Ishikawa (cell line): Measurements from ENCODE around the gene GIGYF1.

Experiments used
- TCF12 ChIP-seq: IDR thresholded peaks from 2 replicates; pipeline ENCODE4 v1.6.1; 2012; ENCODE audit warnings: low read depth
- ZBTB7A ChIP-seq: IDR thresholded peaks from 2 replicates; pipeline ENCODE4 v1.6.1; 2012; ENCODE audit warnings: low read depth

DNA sequence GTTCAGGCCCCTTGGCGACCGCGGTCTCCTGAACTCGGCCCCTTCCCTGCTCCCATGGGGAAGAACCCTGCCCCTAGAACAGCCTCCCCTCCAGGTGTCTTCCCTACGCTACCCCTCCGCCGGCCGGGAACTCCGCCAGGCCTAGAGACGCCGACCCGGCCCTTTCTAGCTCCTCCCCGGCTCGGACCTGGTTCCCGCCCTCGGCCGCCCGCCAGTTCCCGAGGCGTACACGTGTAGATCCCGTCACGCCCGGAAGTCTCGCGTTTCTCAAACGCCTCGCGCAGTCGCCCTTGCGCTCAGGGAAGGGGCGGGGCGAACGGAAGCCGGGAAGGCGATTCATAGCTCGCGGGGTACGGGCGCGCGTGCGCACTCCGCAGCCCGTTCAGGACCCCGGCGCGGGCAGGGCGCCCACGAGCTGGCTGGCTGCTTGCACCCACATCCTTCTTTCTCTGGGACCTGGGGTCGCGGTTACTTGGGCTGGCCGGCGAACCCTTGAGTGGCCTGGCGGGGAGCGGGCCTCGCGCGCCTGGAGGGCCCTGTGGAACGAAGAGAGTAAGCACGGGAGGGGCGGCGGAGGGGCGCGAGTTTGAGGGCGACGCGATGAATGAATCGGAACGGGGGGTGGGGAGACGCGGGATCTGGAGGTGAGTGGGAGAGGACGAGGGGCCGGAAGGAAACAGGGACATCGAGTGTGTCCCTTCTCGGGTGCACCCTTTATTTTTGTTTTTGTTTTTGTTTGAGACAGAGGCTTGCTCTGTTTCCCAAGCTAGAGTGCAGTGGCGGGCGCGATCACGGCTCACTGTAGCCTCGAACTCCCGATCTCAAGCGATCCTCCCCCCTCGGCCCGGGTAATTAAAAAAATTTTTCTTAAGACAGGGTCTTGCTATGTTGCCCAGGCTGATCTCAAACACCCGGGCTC lies 12.0 kb upstream of the GIGYF1 start, which contains the start of gene POP7:
- TF ChIP-seq TCF12 (peak; percentile 59), ZBTB7A (peak; percentile 99; the same call in 1 of the 2 replicates)
